Activated naive CD8-positive, alpha-beta T cell treated with anti-CD3 and anti-CD28 coated beads for 36 hours (primary cell): Measurements from ENCODE around the gene GPATCH8. TPM values are rescaled to one million over a fixed set of nuclear protein-coding genes. Genes with fewer than 3 reads are reported as not detected.

Experiments
- DNase-seq: peaks from one replicate; pipeline ENCODE4 v3.0.0; 2021
- H3K27ac Mint-ChIP-seq: one replicate; pipeline ENCODE4 v1.8.0; 2022; ENCODE audit warnings: mild to moderate bottlenecking, moderate library complexity, mixed read lengths
- H3K27me3 Mint-ChIP-seq: one replicate; pipeline ENCODE4 v1.8.0; 2022; ENCODE audit warnings: mild to moderate bottlenecking, mixed read lengths
- H3K36me3 Mint-ChIP-seq: one replicate; pipeline ENCODE4 v1.8.0; 2021; ENCODE audit warnings: mild to moderate bottlenecking, mixed read lengths
- H3K4me1 Mint-ChIP-seq: one replicate; pipeline ENCODE4 v1.8.0; 2021; ENCODE audit warnings: mixed read lengths
- H3K4me3 Mint-ChIP-seq: one replicate; pipeline ENCODE4 v1.8.0; 2022; ENCODE audit warnings: mild to moderate bottlenecking, moderate library complexity, mixed read lengths
- H3K9me3 Mint-ChIP-seq: one replicate; pipeline ENCODE4 v1.8.0; 2022; ENCODE audit warnings: mixed read lengths
- total RNA-seq, 2 experiments: library from RNA; stranded (reverse); gene quantifications; one replicate each; pipeline ENCODE4 v1.2.3, GENCODE V29; 2021

GPATCH8 gene
- total RNA-seq, 2 experiments from 2014 or later, result 34.9 to 36.2 TPM

- H3K4me1 Mint-ChIP-seq, result peaks cover 48% of the 10 kb centered on the region
- no peak overlapping the region for H3K27ac Mint-ChIP-seq
- no peaks in the 10 kb centered on the region for H3K9me3 Mint-ChIP-seq
Measured at GRCh38 chr17:44499722-44500121, 3.5 kb downstream of the GPATCH8 start.

GRCh38 chr17:44496815-44497214 lies 6.4 kb downstream of the GPATCH8 start:
- peaks cover 11% of the 10 kb centered on the region for H3K36me3 Mint-ChIP-seq
- H3K27me3 Mint-ChIP-seq, result no peaks in the 10 kb centered on the region
- no peak for DNase-seq
- no peak overlapping the region for H3K27ac Mint-ChIP-seq
- no peak overlapping the region for H3K4me3 Mint-ChIP-seq
- H3K9me3 Mint-ChIP-seq, result no peaks in the 10 kb centered on the region
- peaks cover 54% of the 10 kb centered on the region for H3K4me1 Mint-ChIP-seq

More at GRCh38 chr17:44499722-44500121, 3.5 kb downstream of the GPATCH8 start:
- H3K36me3 Mint-ChIP-seq, result peaks cover 8% of the 10 kb centered on the region
- no peak for DNase-seq
- H3K27me3 Mint-ChIP-seq, result no peaks in the 10 kb centered on the region
- H3K4me3 Mint-ChIP-seq, result no peak overlapping the region

- no peaks in the 10 kb centered on the region for H3K9me3 Mint-ChIP-seq
- no peak overlapping the region for H3K27ac Mint-ChIP-seq
- DNase-seq, result no peak
- no peaks in the 10 kb centered on the region for H3K27me3 Mint-ChIP-seq
- peaks cover 35% of the 10 kb centered on the region for H3K4me1 Mint-ChIP-seq
- no peak overlapping the region for H3K4me3 Mint-ChIP-seq
- peaks cover 20% of the 10 kb centered on the region for H3K36me3 Mint-ChIP-seq
Measured at GRCh38 chr17:44493339-44493738, 9.9 kb downstream of the GPATCH8 start.

DNA sequence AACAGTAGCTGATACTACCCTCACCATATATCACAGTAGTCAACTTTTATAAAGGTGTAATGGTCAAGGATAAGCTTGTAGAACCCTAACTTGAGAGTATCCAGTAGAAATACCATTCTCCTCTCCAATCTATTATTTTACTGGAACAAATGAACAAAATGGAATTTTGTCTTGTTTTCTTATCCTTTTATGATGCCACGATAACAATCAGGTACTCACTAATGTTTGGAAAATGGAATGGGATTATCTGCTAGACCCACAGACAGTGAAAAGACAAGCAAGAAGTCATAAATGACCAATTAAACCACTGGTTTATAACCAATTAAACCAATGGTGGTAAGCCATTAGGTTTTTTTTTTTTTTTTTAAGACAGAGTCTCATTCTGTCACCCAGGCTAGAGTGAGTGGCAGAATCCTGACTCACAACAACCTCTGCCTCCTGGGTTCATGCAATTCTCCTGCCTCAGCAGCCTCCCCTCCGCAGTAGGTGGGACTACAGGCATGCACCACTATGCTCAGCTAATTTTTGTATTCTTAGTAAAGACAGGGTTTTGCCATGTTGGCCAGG lies 10.4 kb downstream of the GPATCH8 start:
- Mint-ChIP-seq H3K4me1 (peaks cover 33% of the 10 kb centered on the region), H3K4me3 (no peak overlapping the region), H3K9me3 (no peaks in the 10 kb centered on the region), H3K27me3 (no peaks in the 10 kb centered on the region), H3K27ac (no peak overlapping the region), H3K36me3 (peaks cover 20% of the 10 kb centered on the region)
- DNase-seq, result no peak

- no peak for DNase-seq
- H3K4me3 Mint-ChIP-seq, result no peak overlapping the region
- H3K27me3 Mint-ChIP-seq, result no peaks in the 10 kb centered on the region
- no peak overlapping the region for H3K27ac Mint-ChIP-seq
- peaks cover 30% of the 10 kb centered on the region for H3K4me1 Mint-ChIP-seq
- peaks cover 22% of the 10 kb centered on the region for H3K36me3 Mint-ChIP-seq
- no peaks in the 10 kb centered on the region for H3K9me3 Mint-ChIP-seq
Measured at GRCh38 chr17:44489581-44489980, 13.6 kb downstream of the GPATCH8 start.

- no peak overlapping the region for H3K27ac Mint-ChIP-seq
- DNase-seq, result no peak
- H3K9me3 Mint-ChIP-seq, result no peaks in the 10 kb centered on the region
- no peaks in the 10 kb centered on the region for H3K27me3 Mint-ChIP-seq
- peaks cover 19% of the 10 kb centered on the region for H3K4me1 Mint-ChIP-seq
- H3K4me3 Mint-ChIP-seq, result no peak overlapping the region
- H3K36me3 Mint-ChIP-seq, result peaks cover 16% of the 10 kb centered on the region
Measured at GRCh38 chr17:44487170-44487569, 16.0 kb downstream of the GPATCH8 start.

- no peak overlapping the region for H3K27ac Mint-ChIP-seq
Measured at GRCh38 chr17:44473367-44473766, 29.8 kb downstream of the GPATCH8 start.

DNA sequence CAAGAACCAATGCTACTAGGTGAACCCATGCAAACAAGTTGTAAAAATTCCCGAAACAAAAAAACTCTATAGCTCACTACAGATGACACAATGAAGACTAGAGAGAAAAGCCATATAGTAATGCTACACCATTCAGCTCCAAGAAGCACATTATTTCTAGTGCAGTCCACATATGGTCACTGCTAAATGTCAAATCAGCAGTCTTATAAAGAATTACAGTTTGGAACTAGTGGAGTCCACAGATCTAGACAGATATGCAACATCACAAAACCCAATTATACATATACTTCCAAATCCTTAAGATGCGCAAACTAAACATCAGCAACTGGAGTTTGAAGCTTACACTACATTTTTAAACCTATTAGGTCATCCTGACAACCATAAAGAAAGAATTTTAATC lies 33.5 kb downstream of the GPATCH8 start:
- no peaks in the 10 kb centered on the region for H3K9me3 Mint-ChIP-seq
- no peaks in the 10 kb centered on the region for H3K27me3 Mint-ChIP-seq
- H3K4me3 Mint-ChIP-seq, result no peak overlapping the region
- H3K4me1 Mint-ChIP-seq, result peaks cover 23% of the 10 kb centered on the region
- H3K36me3 Mint-ChIP-seq, result peaks cover 16% of the 10 kb centered on the region
- DNase-seq, result no peak
- H3K27ac Mint-ChIP-seq, result no peak overlapping the region

More at GRCh38 chr17:44473367-44473766, 29.8 kb downstream of the GPATCH8 start:
- H3K36me3 Mint-ChIP-seq, result peaks cover 10% of the 10 kb centered on the region
- no peaks in the 10 kb centered on the region for H3K9me3 Mint-ChIP-seq
- DNase-seq, result no peak
- H3K4me3 Mint-ChIP-seq, result no peak overlapping the region
- no peaks in the 10 kb centered on the region for H3K27me3 Mint-ChIP-seq
- H3K4me1 Mint-ChIP-seq, result peaks cover 10% of the 10 kb centered on the region

- Mint-ChIP-seq H3K36me3 (peaks cover 18% of the 10 kb centered on the region), H3K4me3 (no peak overlapping the region), H3K4me1 (peaks cover 34% of the 10 kb centered on the region), H3K27me3 (no peaks in the 10 kb centered on the region), H3K9me3 (no peaks in the 10 kb centered on the region), H3K27ac (no peak overlapping the region)
- no peak for DNase-seq
Measured at GRCh38 chr17:44467108-44467507, 36.1 kb downstream of the GPATCH8 start.

DNA sequence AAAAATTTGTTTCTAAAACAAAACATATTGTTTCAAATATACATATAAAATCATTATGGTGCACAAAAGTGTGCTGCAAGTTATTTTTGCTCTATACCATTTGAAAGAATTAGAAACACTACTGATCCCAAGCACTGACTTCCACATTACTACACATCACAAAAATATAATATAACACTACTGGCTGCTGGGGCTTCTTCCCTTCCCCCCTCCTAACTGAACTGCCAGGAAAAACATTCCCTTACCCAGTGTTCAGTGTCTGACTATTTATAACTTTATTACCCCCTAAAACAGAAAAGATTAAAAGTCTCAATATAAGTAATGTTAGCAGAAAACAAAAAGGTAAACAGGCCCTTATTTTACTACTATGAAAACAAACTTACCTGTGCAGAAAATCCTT lies 36.9 kb downstream of the GPATCH8 start:
- Mint-ChIP-seq H3K4me3 (no peak overlapping the region), H3K9me3 (no peaks in the 10 kb centered on the region), H3K27ac (no peak overlapping the region), H3K27me3 (no peaks in the 10 kb centered on the region), H3K4me1 (peaks cover 34% of the 10 kb centered on the region), H3K36me3 (peaks cover 19% of the 10 kb centered on the region)
- no peak for DNase-seq

DNA sequence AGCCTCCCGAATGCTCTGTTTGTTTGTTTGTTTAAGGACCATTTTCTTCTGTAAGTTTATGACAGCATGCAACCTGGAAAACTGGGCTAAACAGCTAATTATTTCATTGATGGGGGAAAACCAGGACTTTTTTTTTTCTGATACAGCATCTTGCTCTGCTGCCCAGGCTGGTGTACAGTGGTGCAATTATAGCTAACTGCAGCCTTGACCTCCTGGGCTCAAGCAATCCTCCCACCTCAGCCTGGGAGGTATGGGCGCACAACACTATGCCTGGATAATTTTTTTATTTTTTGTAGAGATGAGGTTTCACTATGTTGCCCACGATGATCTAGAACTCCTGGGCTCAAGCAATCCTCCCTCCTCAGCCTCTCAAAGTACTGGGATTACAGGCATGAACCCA lies 37.3 kb downstream of the GPATCH8 start:
- Mint-ChIP-seq H3K27ac (no peak overlapping the region), H3K4me3 (no peak overlapping the region), H3K9me3 (no peaks in the 10 kb centered on the region), H3K36me3 (peaks cover 17% of the 10 kb centered on the region), H3K4me1 (peaks cover 34% of the 10 kb centered on the region), H3K27me3 (no peaks in the 10 kb centered on the region)
- no peak for DNase-seq

GRCh38 chr17:44465276-44465675 lies 37.9 kb downstream of the GPATCH8 start:
- no peak for DNase-seq
- peaks cover 34% of the 10 kb centered on the region for H3K4me1 Mint-ChIP-seq
- H3K4me3 Mint-ChIP-seq, result no peak overlapping the region
- H3K9me3 Mint-ChIP-seq, result no peaks in the 10 kb centered on the region
- no peaks in the 10 kb centered on the region for H3K27me3 Mint-ChIP-seq
- H3K36me3 Mint-ChIP-seq, result peaks cover 17% of the 10 kb centered on the region
- no peak overlapping the region for H3K27ac Mint-ChIP-seq

GRCh38 chr17:44464037-44464436 lies 39.2 kb downstream of the GPATCH8 start:
- Mint-ChIP-seq H3K4me1 (peaks cover 27% of the 10 kb centered on the region), H3K4me3 (no peak overlapping the region), H3K9me3 (no peaks in the 10 kb centered on the region), H3K27me3 (no peaks in the 10 kb centered on the region), H3K27ac (peak overlapping the region; percentile 28), H3K36me3 (peaks cover 15% of the 10 kb centered on the region)
- DNase-seq, result no peak

- DNase-seq, result no peak
- Mint-ChIP-seq H3K9me3 (no peaks in the 10 kb centered on the region), H3K4me3 (no peak overlapping the region), H3K27ac (no peak overlapping the region), H3K4me1 (peaks cover 15% of the 10 kb centered on the region), H3K27me3 (no peaks in the 10 kb centered on the region), H3K36me3 (no peaks in the 10 kb centered on the region)
Measured at GRCh38 chr17:44451832-44452231, 51.4 kb downstream of the GPATCH8 start.

- no peak for DNase-seq
- no peak overlapping the region for H3K4me3 Mint-ChIP-seq
- no peaks in the 10 kb centered on the region for H3K27me3 Mint-ChIP-seq
- no peaks in the 10 kb centered on the region for H3K9me3 Mint-ChIP-seq
- H3K36me3 Mint-ChIP-seq, result no peaks in the 10 kb centered on the region
- H3K4me1 Mint-ChIP-seq, result peaks cover 20% of the 10 kb centered on the region
- H3K27ac Mint-ChIP-seq, result no peak overlapping the region
Measured at GRCh38 chr17:44451016-44451627, 52.1 kb downstream of the GPATCH8 start.

DNA sequence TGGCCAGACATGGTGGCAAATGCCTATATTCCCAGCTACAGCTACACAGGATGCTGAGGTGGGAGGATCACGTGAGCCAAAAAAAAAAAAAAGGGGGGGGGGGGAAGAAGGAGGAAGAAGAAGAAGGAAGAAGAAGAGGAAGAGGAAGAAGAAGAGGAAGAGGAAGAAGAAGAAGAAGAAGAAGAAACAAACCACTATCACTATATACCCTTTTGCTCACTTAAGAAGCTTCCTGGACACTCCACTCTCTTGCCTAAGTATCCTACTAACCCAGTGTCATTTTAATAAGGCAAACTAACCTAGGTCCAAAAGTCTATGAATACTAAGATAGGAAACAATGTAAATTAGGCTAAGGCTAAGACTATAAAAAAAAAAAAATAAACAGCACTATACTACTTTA lies 54.8 kb downstream of the GPATCH8 start:
- peaks cover 9% of the 10 kb centered on the region for H3K36me3 Mint-ChIP-seq
- H3K4me1 Mint-ChIP-seq, result peaks cover 26% of the 10 kb centered on the region
- H3K4me3 Mint-ChIP-seq, result no peak overlapping the region
- no peak for DNase-seq
- no peaks in the 10 kb centered on the region for H3K27me3 Mint-ChIP-seq
- no peak overlapping the region for H3K27ac Mint-ChIP-seq
- H3K9me3 Mint-ChIP-seq, result no peaks in the 10 kb centered on the region
